ENCODE data around the gene AKT3.
A peak's percentile ranks its signal among the peaks of the same experiment; 100 is the strongest.
"Not testable (repeated sequence)": the region's sequence is repeated elsewhere in the genome, so short reads cannot be mapped to it uniquely, and the experiment has no call there.

Gene AKT3

GRCh38 chr1:243842978-243843511, 7.0 kb downstream of the AKT3 start:
- DNase-seq (ENCODE audit: low spot score), result no peak

GRCh38 chr1:243842161-243842560, 7.9 kb downstream of the AKT3 start:
- no peak for TF ChIP-seq CTCF (IDR thresholded peaks at IDR 0.05)
- Histone ChIP-seq H3K4me3 (no peak overlapping the region), H3K27ac (no peak overlapping the region)
- no peak for DNase-seq (ENCODE audit: low spot score)

More at GRCh38 chr1:243842978-243843511, 7.0 kb downstream of the AKT3 start:
- Histone ChIP-seq H3K4me3 (no peak overlapping the region), H3K27ac (peak overlapping the region; percentile 45 to 50)
- no peak for TF ChIP-seq CTCF (IDR thresholded peaks at IDR 0.05)

- TF ChIP-seq CTCF (IDR thresholded peaks at IDR 0.05), result no peak
- H3K27ac ChIP-seq, result no peak overlapping the region
- no peak for DNase-seq (ENCODE audit: low spot score)
- no peak overlapping the region for H3K4me3 ChIP-seq
Measured at GRCh38 chr1:243841507-243841906, 8.5 kb downstream of the AKT3 start.

GRCh38 chr1:243837907-243838535, 12.0 kb downstream of the AKT3 start:
- H3K4me3 ChIP-seq, result no peak overlapping the region
- no peak overlapping the region for H3K27ac ChIP-seq
- DNase-seq (ENCODE audit: low spot score), result no peak
- no peak for TF ChIP-seq CTCF (IDR thresholded peaks at IDR 0.05)

GRCh38 chr1:243834130-243834529, 15.9 kb downstream of the AKT3 start:
- Histone ChIP-seq H3K27ac (no peak overlapping the region), H3K4me3 (no peak overlapping the region)
- no peak for TF ChIP-seq CTCF (IDR thresholded peaks at IDR 0.05)
- no peak for DNase-seq (ENCODE audit: low spot score)

- no peak for TF ChIP-seq CTCF (IDR thresholded peaks at IDR 0.05)
- Histone ChIP-seq H3K27ac (no peak overlapping the region), H3K4me3 (no peak overlapping the region)
- DNase-seq (ENCODE audit: low spot score), result no peak
Measured at GRCh38 chr1:243831463-243831862, 18.6 kb downstream of the AKT3 start.

GRCh38 chr1:243827206-243827605, 22.8 kb downstream of the AKT3 start:
- no peak for DNase-seq (ENCODE audit: low spot score)
- no peak overlapping the region for H3K4me3 ChIP-seq
- H3K27ac ChIP-seq, result no peak overlapping the region
- TF ChIP-seq CTCF (IDR thresholded peaks at IDR 0.05), result no peak

- DNase-seq (ENCODE audit: low spot score); H3K27ac ChIP-seq; H3K4me3 ChIP-seq: not testable (repeated sequence)
Measured at GRCh38 chr1:243824907-243825306, 25.1 kb downstream of the AKT3 start.
